Body of pancreas (tissue), 4 donors: ENCODE data around the gene STX3. TPM values are rescaled to one million over a fixed set of nuclear protein-coding genes. Genes with fewer than 3 reads are reported as not detected.

Source experiments
- ATAC-seq: fragments of 150-250 bp; one replicate; pipeline ENCODE4 v1.9.1; 2016
- DNase-seq, 4 donors: peaks; one replicate each; pipeline ENCODE4 v3.0.0-alpha.2; 2019
- H3K27ac ChIP-seq, 4 donors: fragments of 200-600 bp; sonication (generic); 1 replicate in 3 of 4; 2 replicates in 1 of 4; pipeline versions ENCODE4 v1.5.1 to v1.6.1; 2016 to 2019; ENCODE audit warnings: mild to moderate bottlenecking in 1 of 4, mixed read lengths in 1 of 4, moderate library complexity in 1 of 4
- H3K27me3 ChIP-seq, 2 donors: fragments of 200-600 bp; sonication (generic); one replicate each; pipeline ENCODE4 v1.6.0; 2016; ENCODE audit warnings: mild to moderate bottlenecking in 1 of 2
- H3K36me3 ChIP-seq, 2 donors: fragments of 200-600 bp; sonication (generic); replicated peaks in 1 of 2; 2 replicates each; pipeline ENCODE4 v1.5.1; 2016; ENCODE audit warnings: low read depth in 2 of 2; ENCODE audit not compliant: insufficient read depth in 1 of 2
- H3K4me1 ChIP-seq: fragments of 200-600 bp; sonication (generic); one replicate; pipeline ENCODE4 v1.6.0; 2016
- H3K4me3 ChIP-seq, 2 donors: fragments of 200-600 bp; sonication (generic); 1 replicate in 1 of 2; 2 replicates in 1 of 2; pipeline ENCODE4 v1.5.1; 2016 to 2019
- H3K9me3 ChIP-seq, 3 donors: fragments of 200-600 bp; sonication (generic); 1 replicate in 2 of 3; 2 replicates in 1 of 3; pipeline ENCODE4 v1.5.1; 2016
- CTCF ChIP-seq, 7 experiments: fragments of 450-650 bp in 4 of 7; fragments of 200-600 bp in 3 of 7; sonication (generic) in 3 of 7; IDR thresholded peaks; one replicate each; pipeline ENCODE4 v1.5.1; 2016 to 2019; ENCODE audit warnings: antibody characterized with exemption in 7 of 7
- POLR2A ChIP-seq, 3 donors: fragments of 450-650 bp; IDR thresholded peaks; one replicate each; pipeline ENCODE4 v1.6.1; 2016; ENCODE audit warnings: antibody characterized with exemption in 3 of 3, mild to moderate bottlenecking in 2 of 3
- WGBS, 2 donors: methylation state at CpG; one replicate each; pipeline ENCODE4 v1.1.5; 2017; 5-methylcytosine and 5-hydroxymethylcytosine counted together
- intact Hi-C: fragments of 100-400 bp; cut with DNase I; formaldehyde crosslinking; loops from one replicate; pipeline ENCODE4 v1.15.1; 2023
- total RNA-seq, 2 donors: library from RNA; depleted of rRNA; stranded (reverse); fragments of >200 nt; gene quantifications; one replicate each; pipeline ENCODE4 v1.1.0, GENCODE V29; 2016

Gene STX3
- total RNA-seq, 2 donors from 2014 or later, result 31.6 to 56.7 TPM

GRCh38 chr11:59769111-59769510 is 13.9 kb downstream of the STX3 start:
- ATAC-seq, result no peak
- Histone ChIP-seq H3K4me3 (no peak overlapping the region), H3K9me3 (no peaks in the 10 kb centered on the region), H3K36me3 (peaks cover 0 to 4% of the 10 kb centered on the region in 2 donors), H3K4me1 (peaks cover 44% of the 10 kb centered on the region), H3K27ac (no peak overlapping the region), H3K27me3 (no peaks in the 10 kb centered on the region)
- intact Hi-C loops, result no loop called here
- no peak for DNase-seq
- WGBS, 2 donors, result 83 to 84% methylated on average over 7 of the region's 7 CpGs
- TF ChIP-seq CTCF (IDR thresholded peaks at IDR 0.05) (no peak), POLR2A (IDR thresholded peaks at IDR 0.05) (no peak)

- TF ChIP-seq POLR2A (IDR thresholded peaks at IDR 0.05) (no peak), CTCF (IDR thresholded peaks at IDR 0.05) (no peak)
- intact Hi-C loops, result no loop called here
- DNase-seq (no peak), ATAC-seq (no peak)
- WGBS, 2 donors, result 85 to 87% methylated on average over 4 of the region's 4 CpGs
- Histone ChIP-seq H3K4me3 (no peak overlapping the region), H3K36me3 (peaks cover 0 to 4% of the 10 kb centered on the region in 2 donors), H3K9me3 (no peaks in the 10 kb centered on the region), H3K27ac (no peak overlapping the region), H3K4me1 (peaks cover 44% of the 10 kb centered on the region), H3K27me3 (no peaks in the 10 kb centered on the region)
These were observed 14.7 kb downstream of the STX3 start for GRCh38 chr11:59769828-59770227.

- ATAC-seq, result no peak
- intact Hi-C loops, result no loop called here
- no peak overlapping the region for H3K27ac ChIP-seq
- 92 to 96% methylated on average over 3 of the region's 3 CpGs for WGBS, 2 donors
- DNase-seq, result no peak
- TF ChIP-seq POLR2A (IDR thresholded peaks at IDR 0.05) (no peak), CTCF (IDR thresholded peaks at IDR 0.05) (no peak)
- no peak overlapping the region for H3K4me3 ChIP-seq
- no peaks in the 10 kb centered on the region for H3K27me3 ChIP-seq
- H3K36me3 ChIP-seq, result peaks cover 0 to 6% of the 10 kb centered on the region in 2 donors
- peaks cover 39% of the 10 kb centered on the region for H3K4me1 ChIP-seq
- H3K9me3 ChIP-seq, result no peaks in the 10 kb centered on the region
These were observed 15.1 kb downstream of the STX3 start for GRCh38 chr11:59770319-59770718.

- peaks cover 38% of the 10 kb centered on the region for H3K4me1 ChIP-seq
- 91% methylated on average over 7 to 8 of the region's 8 CpGs for WGBS, 2 donors
- TF ChIP-seq CTCF (IDR thresholded peaks at IDR 0.05) (no peak), POLR2A (IDR thresholded peaks at IDR 0.05) (no peak)
- ATAC-seq, result no peak
- H3K9me3 ChIP-seq, result no peaks in the 10 kb centered on the region
- DNase-seq, result no peak
- H3K27ac ChIP-seq, result no peak overlapping the region
- H3K36me3 ChIP-seq, result peaks cover 0 to 6% of the 10 kb centered on the region in 2 donors
- H3K27me3 ChIP-seq, result no peaks in the 10 kb centered on the region
- intact Hi-C loops, result no loop called here
- no peak overlapping the region for H3K4me3 ChIP-seq
These were observed 15.7 kb downstream of the STX3 start for GRCh38 chr11:59770869-59771268.

GRCh38 chr11:59771605-59772004 is 16.4 kb downstream of the STX3 start:
- Histone ChIP-seq H3K27me3 (no peaks in the 10 kb centered on the region), H3K36me3 (peaks cover 0 to 6% of the 10 kb centered on the region in 2 donors), H3K9me3 (no peaks in the 10 kb centered on the region), H3K4me3 (no peak overlapping the region), H3K4me1 (peaks cover 38% of the 10 kb centered on the region), H3K27ac (peak overlapping the region in 2 of 4 donors; percentile 25 to 56)
- TF ChIP-seq POLR2A (IDR thresholded peaks at IDR 0.05) (no peak), CTCF (IDR thresholded peaks at IDR 0.05) (no peak)
- 76 to 88% methylated on average over 4 of the region's 4 CpGs for WGBS, 2 donors
- intact Hi-C loops, result no loop called here
- DNase-seq, result no peak
- ATAC-seq, result no peak
